Fibroblast of lung (primary cell): ENCODE measurements around the gene PGR.

ENCODE experiments used
- CTCF ChIP-seq, 2 donors: IDR thresholded peaks in 1 of 2; conservative IDR thresholded peaks in 1 of 2; 1 replicate in 1 of 2; 2 replicates in 1 of 2; pipeline ENCODE4 v1.5.1; 2011 to 2012; ENCODE audit warnings: low read length in 2 of 2, control low read depth in 1 of 2, inconsistent platforms in 1 of 2, low read depth in 1 of 2, mild to moderate bottlenecking in 1 of 2
- EZH2 ChIP-seq: IDR thresholded peaks from 2 replicates; pipeline ENCODE4 v1.5.1; 2012; ENCODE audit warnings: low read length, control low read depth, mild to moderate bottlenecking; ENCODE audit errors: missing control alignments

GRCh38 chr11:101090679-101091270 lies 38.8 kb downstream of the PGR start:
- TF ChIP-seq EZH2 (no peak), CTCF (conservative IDR thresholded peaks at IDR 0.05 in 1 of 2, IDR thresholded peaks at IDR 0.05 in 1 of 2; ENCODE audit: low read depth in 1 of 2, low read length in 2 of 2) (no peak)
